GM21619 (cell line): ENCODE results near the gene FADS1.

Source experiments
- ATAC-seq: cut with Tn5 transposase; IDR thresholded peaks from one replicate; pipeline ENCODE4 v1.9.1; 2021; ENCODE audit not compliant: unreplicated experiment

The FADS1 gene

DNA sequence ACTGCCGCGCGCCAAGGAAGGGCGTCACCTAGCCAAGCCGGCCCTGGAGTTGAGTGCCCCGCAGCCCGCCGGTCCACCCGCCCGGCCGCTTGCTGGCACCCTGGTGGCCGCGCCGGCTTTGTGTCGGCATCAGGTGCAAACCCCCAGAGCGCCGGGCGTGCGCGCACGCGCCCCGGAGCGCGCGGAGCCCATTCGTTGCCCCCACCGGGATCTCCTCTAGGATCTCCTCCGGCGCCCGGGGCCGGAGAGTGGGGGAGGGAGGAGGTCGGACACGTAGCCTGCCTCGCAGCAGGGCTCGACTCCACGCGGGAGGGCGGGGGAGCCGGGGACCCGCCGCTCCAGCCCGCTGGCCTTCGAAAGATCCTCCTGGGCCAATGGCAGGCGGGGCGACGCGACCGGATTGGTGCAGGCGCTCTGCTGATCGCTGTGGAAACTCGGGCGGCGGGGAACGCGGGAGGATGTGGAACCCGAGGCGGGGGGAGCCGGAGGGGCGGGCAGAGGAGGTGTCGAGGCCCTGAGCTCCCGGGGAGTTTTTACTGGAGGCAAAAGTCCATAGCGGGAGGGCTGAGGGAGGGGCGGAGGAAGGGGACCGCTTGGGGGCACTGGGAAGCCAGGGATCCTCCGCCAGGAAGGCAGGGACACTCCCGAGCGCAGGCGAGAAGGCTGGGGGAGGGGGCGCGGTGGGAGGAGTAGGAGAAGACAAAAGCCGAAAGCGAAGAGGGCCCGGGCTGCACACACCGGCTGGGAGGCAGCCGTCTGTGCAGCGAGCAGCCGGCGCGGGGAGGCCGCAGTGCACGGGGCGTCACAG lies 11.0 kb upstream of the FADS1 start, which contains the start of gene FADS2:
FADS2 (plus strand) TSS at position 730 of the 808 bp plus-strand sequence. CDS start 91 bp downstream, outside the sequence.
- ATAC-seq: peak; percentile 76

DNA sequence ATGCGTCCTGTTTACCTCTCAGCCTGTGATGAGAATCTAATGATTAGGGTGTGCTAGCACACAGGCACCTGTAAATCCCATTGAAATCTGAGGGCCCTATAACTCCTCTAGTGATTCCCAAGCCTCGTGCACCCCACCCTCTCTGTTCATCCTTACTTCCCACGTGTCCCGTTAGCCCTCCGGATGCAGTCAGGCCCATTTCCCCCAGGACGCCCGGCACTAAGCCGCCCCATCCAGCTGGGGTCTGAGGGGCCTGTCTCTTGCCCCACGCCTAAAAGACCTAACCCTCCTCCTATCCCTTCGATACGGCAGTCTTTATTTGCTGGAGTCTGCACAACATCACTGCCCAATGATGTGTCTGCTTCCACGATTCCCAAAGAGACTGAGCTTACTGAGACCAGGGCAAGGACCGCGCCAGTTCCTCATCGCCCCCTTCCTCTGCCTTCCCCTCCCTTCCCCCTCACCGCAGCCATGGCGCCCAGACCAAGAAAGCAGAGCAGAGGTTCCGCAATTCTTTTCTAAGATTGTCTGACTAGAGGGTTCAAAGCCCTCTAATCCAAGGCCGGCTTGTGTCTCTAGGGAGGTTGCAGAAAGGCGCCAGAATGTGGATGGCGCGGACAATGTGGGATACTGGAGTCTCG lies 10.2 kb upstream of the FADS1 start:
- ATAC-seq: no peak

DNA sequence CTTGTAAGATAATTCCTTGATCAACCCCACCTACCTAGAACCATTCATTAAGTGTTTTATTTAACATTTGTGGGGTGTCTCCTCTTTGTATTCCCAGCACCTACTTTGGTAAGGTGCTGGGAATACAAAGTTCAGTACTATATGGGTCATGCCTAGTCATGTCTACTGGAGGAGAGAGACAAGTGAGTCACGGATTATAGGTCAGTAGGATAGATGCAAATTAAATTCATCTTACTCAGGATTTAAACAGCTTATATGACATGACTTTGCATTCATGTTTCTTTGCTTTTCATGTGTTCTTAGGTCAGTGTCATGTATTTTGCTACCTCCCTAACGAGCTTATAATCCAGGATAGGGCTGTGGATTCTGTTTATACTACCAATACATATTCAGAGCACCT lies 3.4 kb upstream of the FADS1 start:
- ATAC-seq: no peak

DNA sequence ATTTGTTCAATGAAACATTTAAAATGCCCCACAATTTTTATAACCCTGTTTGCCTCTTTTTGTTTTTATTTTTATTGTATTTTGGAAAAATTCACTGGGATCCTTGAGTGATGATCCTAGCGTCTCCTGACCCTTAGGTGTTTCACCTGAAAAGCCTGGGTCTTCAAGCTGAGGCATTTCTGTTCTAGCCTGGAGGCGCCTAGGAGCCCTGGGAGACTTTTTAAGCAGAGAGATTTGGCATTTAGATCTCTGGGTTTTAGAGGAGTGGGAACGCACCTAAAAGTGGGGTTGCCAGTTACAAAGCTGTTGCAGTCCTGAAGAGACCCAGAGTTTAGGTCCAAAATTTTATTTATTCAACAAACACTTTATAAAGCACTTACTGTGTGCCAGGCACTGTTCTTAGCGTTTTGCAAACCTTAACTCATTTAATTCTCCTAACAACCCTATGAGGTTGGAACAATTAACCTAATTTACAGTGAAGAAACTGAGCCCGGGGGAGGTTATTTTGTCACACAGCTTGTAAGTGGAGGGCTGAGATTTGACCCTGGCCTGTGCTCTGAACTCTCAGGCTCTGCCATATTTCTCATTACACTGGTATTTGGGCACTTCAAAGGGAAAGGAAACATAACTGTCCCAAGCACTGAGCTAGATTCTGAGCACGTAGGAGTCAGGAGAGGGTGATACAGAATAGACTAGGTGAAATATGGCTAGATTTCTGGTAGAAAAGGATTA lies 834 bp upstream of the FADS1 start:
- no peak for ATAC-seq

DNA sequence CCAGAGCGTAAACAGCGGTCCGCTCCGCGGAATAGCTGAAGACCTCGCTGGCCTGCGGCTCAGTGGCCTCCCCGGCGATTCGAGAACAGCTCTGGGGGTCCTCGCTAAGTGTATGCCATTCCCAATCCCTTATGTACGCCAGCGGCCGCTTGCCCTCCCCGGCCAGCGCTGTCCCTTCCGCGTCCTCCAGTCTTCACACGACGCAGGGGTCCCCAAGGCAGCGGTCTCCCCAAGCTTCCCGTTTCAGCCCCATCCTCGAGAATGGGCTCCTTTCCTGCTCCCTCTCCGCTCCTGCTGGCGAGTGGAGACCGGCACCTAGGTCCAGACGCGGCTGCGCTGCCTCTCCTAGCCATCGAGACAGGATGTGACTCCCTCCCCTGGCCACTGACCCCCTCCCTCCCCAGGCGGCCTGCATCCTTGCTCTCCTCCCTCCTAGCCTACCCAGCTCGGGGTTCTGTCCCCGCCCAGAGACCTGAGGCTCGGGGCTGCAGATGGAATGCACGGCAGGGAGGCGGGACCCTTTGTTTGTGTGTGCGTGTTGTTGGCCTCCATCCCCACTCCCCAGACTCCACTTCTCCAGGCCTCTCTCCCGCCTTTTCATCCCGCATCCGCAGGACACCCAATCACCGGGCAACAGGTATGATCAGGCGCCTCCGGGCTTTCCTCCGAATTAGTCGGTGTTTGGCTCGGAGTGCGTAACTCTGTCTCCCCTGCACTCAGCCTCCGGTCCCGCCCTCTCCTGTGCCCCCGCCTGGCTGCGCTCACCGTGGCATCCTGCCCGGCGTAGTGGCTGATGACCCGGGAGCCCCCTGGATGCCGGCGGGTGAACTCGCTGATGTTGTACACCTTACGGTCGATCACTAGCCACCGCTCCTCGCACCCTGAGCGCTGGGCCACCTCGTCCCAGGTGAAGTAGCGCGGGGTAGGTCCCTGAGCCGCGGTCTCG lies 740 bp downstream of the FADS1 start:
- ATAC-seq: peak; percentile 20

GRCh38 chr11:61814958-61815789 lies 1.6 kb downstream of the FADS1 start:
- ATAC-seq: peak; percentile 56

GRCh38 chr11:61814247-61814957 lies 2.4 kb downstream of the FADS1 start:
- peak; percentile 2 for ATAC-seq

DNA sequence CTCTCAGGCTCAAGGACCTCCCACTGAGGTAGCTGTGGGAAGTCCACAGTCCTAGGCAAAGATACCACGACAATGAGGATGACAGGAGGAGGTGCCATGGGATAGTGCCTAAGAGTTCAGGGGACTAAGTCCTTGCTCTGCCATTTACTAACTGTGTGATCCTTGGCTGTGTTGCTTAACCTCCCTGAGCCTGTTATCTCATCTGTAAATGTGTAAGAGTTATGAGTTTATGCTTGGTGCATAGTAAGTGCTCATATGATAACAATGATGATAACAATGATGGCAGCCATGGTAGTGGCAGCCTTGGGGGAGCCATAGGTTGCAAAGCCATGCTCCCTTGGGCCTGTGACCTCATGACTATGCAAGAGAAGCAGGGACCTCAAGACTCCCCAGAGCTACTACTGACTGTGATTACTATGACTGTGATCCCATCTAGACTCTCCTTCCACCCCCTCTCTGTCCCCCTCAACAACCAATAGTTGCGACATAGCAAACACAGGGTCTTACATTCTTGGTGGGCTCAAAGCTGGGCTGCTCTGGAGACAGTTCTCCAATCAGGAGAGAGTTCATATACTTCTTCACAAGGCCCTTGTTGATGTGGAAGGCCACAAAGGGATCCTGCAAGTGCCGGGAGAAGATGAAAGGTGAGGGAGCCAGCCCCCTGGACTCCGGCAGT lies 3.9 kb downstream of the FADS1 start:
- ATAC-seq: no peak

- ATAC-seq: no peak
Measured at GRCh38 chr11:61811831-61812230, 5.0 kb downstream of the FADS1 start.

GRCh38 chr11:61810671-61811175 lies 6.1 kb downstream of the FADS1 start:
- no peak for ATAC-seq

GRCh38 chr11:61806785-61807184 lies 10.0 kb downstream of the FADS1 start:
- no peak for ATAC-seq

DNA sequence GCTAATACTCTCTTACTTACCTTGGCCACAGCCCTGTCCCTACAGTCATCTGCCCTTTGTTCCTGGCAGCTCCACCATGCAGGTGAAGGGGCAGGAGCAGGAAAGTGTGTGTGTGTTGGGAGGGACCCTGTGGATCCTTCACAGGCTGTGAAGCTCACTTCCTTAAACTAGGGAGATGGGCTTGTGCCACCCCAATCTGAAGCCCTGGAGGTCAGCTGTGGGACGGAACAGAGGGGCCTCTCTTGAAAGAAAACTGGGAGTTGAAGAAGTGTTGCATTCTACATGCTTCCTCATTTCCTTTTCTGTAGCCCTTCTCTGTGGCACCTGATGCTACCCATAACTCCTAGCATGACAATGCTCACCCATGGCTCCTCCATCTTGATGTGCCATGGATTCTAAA lies 11.7 kb downstream of the FADS1 start:
- ATAC-seq: no peak

- no peak for ATAC-seq
Measured at GRCh38 chr11:61803889-61804647, 12.7 kb downstream of the FADS1 start.

- ATAC-seq: no peak
Measured at GRCh38 chr11:61802605-61803004, 14.2 kb downstream of the FADS1 start.

- ATAC-seq: no peak
Measured at GRCh38 chr11:61800331-61801281, 16.2 kb downstream of the FADS1 start.

GRCh38 chr11:61799665-61800284 lies 17.0 kb downstream of the FADS1 start:
- no peak for ATAC-seq
